ENCODE results near the gene ARTN.

The ARTN gene

DNA sequence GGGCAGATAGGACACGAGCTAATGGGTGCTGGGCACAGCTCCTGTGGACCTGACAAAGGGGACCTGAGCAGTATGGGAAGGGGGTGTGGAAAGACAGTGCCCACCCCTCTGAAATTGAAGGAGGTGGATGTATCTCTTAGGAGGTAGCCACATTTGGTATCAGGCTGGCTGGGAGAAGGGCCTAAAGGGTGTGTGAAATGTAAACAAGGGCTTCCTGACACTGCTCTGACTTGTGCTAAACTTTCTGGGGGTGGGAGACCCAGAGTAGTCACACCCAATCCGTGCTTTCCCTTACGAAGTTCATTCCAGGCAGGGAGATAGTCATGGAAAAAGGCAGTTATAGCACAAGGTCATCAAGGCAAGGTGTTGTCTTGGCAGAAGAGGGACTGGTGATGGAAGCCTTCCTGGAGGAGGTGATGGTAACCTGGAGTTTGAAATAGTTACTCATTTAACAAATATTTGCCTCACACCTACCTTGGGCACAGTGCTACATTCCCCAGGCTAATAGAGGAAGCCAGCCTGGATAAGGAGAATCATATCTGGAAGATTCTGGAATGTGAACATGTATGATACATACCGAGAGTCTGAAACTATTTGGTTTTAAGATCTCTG lies 52.5 kb downstream of the ARTN start:
- Histone ChIP-seq H3K27me3 (ENCODE audit: insufficient read depth, low read length, poor library complexity, severe bottlenecking) (no peaks in the 10 kb centered on the region), H3K9me2 (replicated peaks; ENCODE audit: low read depth, low read length) (no peaks in the 10 kb centered on the region), H3K9me3 (ENCODE audit: insufficient read depth, low read depth, low read length) (no peaks in the 10 kb centered on the region), H3K4me2 (ENCODE audit: low read depth, low read length, poor library complexity, severe bottlenecking) (no peak overlapping the region), H3F3A (ENCODE audit: low read depth) (no peaks in the 10 kb centered on the region), H4K20me1 (ENCODE audit: insufficient read depth, low read length, poor library complexity, severe bottlenecking) (no peaks in the 10 kb centered on the region), H3K9ac (ENCODE audit: low read depth, low read length, poor library complexity, severe bottlenecking) (no peak overlapping the region), H2AFZ (ENCODE audit: low read length) (no peak overlapping the region), H3K4me3 (ENCODE audit: low read length, poor library complexity, severe bottlenecking) (no peak overlapping the region), H3K79me2 (ENCODE audit: insufficient read depth, low read length) (peaks cover 5% of the 10 kb centered on the region; the same call in 1 of the 2 replicates), H3K36me3 (ENCODE audit: insufficient read depth, low read length) (no peaks in the 10 kb centered on the region; the same call in 1 of the 2 replicates), H3K4me1 (ENCODE audit: insufficient read depth, low read length, poor library complexity, severe bottlenecking) (no peaks in the 10 kb centered on the region)
- TF ChIP-seq EZH2phosphoT487 (IDR thresholded peaks at IDR 0.05; ENCODE audit: borderline replicate concordance), result no peak
- TF ChIP-seq, protein P1, sequence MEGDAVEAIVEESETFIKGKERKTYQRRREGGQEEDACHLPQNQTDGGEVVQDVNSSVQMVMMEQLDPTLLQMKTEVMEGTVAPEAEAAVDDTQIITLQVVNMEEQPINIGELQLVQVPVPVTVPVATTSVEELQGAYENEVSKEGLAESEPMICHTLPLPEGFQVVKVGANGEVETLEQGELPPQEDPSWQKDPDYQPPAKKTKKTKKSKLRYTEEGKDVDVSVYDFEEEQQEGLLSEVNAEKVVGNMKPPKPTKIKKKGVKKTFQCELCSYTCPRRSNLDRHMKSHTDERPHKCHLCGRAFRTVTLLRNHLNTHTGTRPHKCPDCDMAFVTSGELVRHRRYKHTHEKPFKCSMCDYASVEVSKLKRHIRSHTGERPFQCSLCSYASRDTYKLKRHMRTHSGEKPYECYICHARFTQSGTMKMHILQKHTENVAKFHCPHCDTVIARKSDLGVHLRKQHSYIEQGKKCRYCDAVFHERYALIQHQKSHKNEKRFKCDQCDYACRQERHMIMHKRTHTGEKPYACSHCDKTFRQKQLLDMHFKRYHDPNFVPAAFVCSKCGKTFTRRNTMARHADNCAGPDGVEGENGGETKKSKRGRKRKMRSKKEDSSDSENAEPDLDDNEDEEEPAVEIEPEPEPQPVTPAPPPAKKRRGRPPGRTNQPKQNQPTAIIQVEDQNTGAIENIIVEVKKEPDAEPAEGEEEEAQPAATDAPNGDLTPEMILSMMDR (conservative IDR thresholded peaks at IDR 0.05; ENCODE audit: low read length), result no peak

DNA sequence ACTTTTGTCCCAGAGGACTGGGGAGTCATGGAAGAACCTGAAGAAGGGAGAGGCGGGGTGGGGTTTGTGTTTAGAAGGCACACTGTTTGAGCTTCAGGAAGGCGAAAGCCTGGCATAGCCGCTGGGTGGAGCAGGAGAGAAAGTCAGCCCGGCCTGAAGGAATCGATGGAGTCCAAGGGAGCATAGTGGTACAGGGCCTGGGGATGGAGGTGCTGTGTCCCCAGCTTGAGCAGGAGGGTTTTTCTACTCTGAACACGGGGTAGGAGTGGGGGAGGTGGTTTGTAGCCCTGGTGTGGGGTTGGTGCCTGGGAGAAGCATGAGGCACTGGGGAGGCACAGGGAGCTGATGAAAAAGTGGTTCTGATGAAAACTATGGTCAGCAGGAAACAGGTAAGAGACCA lies 53.1 kb downstream of the ARTN start:
- Histone ChIP-seq H3K27me3 (ENCODE audit: insufficient read depth, low read length, poor library complexity, severe bottlenecking) (no peaks in the 10 kb centered on the region), H3K36me3 (ENCODE audit: insufficient read depth, low read length) (no peaks in the 10 kb centered on the region; the same call in 1 of the 2 replicates), H3K4me3 (ENCODE audit: low read length, poor library complexity, severe bottlenecking) (no peak overlapping the region), H4K20me1 (ENCODE audit: insufficient read depth, low read length, poor library complexity, severe bottlenecking) (no peaks in the 10 kb centered on the region), H3K79me2 (ENCODE audit: insufficient read depth, low read length) (peaks cover 3% of the 10 kb centered on the region; the same call in 1 of the 2 replicates), H3F3A (ENCODE audit: low read depth) (no peaks in the 10 kb centered on the region), H3K4me1 (ENCODE audit: insufficient read depth, low read length, poor library complexity, severe bottlenecking) (no peaks in the 10 kb centered on the region), H3K9me3 (ENCODE audit: insufficient read depth, low read depth, low read length) (no peaks in the 10 kb centered on the region), H3K4me2 (ENCODE audit: low read depth, low read length, poor library complexity, severe bottlenecking) (no peak overlapping the region), H3K9me2 (replicated peaks; ENCODE audit: low read depth, low read length) (no peaks in the 10 kb centered on the region), H2AFZ (ENCODE audit: low read length) (no peak overlapping the region), H3K9ac (ENCODE audit: low read depth, low read length, poor library complexity, severe bottlenecking) (no peak overlapping the region)
- TF ChIP-seq EZH2phosphoT487 (IDR thresholded peaks at IDR 0.05; ENCODE audit: borderline replicate concordance), result no peak
- TF ChIP-seq, protein P1 (conservative IDR thresholded peaks at IDR 0.05; ENCODE audit: low read length), result no peak

Measured in Loucy (cell line).